ENCODE data around the gene DAGLB.

- no peak for TF ChIP-seq POLR2AphosphoS5 (IDR thresholded peaks at IDR 0.05; ENCODE audit: low read depth, low read length)
- no peak for TF ChIP-seq CHD2 (IDR thresholded peaks at IDR 0.05; ENCODE audit: low read length)
- no peak for TF ChIP-seq TAF1 (IDR thresholded peaks at IDR 0.05; ENCODE audit: low read depth, low read length)
- no peak for TF ChIP-seq GABPA (IDR thresholded peaks at IDR 0.05; ENCODE audit: borderline replicate concordance, insufficient read depth, low read length)
- TF ChIP-seq POLR2A (IDR thresholded peaks at IDR 0.05; ENCODE audit: control extremely low read depth in 1 of 2, low read depth in 2 of 2, low read length in 2 of 2): no peak
- TF ChIP-seq MAFK (IDR thresholded peaks at IDR 0.05; ENCODE audit: low read depth, low read length): no peak
- no peak for TF ChIP-seq CTCF (IDR thresholded peaks at IDR 0.05; ENCODE audit: control extremely low read depth in 1 of 3, insufficient read depth in 1 of 3, low read depth in 1 of 3, low read length in 3 of 3)
- no peak for TF ChIP-seq TCF12 (IDR thresholded peaks at IDR 0.05; ENCODE audit: low read depth, low read length)
- TF ChIP-seq NANOG (IDR thresholded peaks at IDR 0.05; ENCODE audit: insufficient read depth, low read depth, low read length, poor library complexity, severe bottlenecking): no peak
- no peak for TF ChIP-seq TBP (IDR thresholded peaks at IDR 0.05; ENCODE audit: low read depth, low read length)
- TF ChIP-seq MAX (IDR thresholded peaks at IDR 0.05): no peak
- no peak for TF ChIP-seq RAD21 (IDR thresholded peaks at IDR 0.05 in 1 of 2, conservative IDR thresholded peaks at IDR 0.05 in 1 of 2; ENCODE audit: low read depth in 2 of 2, low read length in 2 of 2)
- TF ChIP-seq NRF1 (IDR thresholded peaks at IDR 0.05; ENCODE audit: low read depth, low read length): no peak
- TF ChIP-seq BCL11A (IDR thresholded peaks at IDR 0.05; ENCODE audit: low read depth in 2 of 2, low read length in 2 of 2): no peak
Measured at GRCh38 chr7:6444516-6445269, 3.1 kb downstream of the DAGLB start.
